ENCODE measurements around the gene MARCKSL1. TPM values are rescaled to one million over a fixed set of nuclear protein-coding genes. Genes with fewer than 3 reads are reported as not detected.

Gene MARCKSL1
- total and polyA plus RNA-seq, 7 donors, result 4.1 to 158 (median 9.7) TPM

- Histone ChIP-seq H3K27ac (no peak overlapping the region), H3K4me1 (peaks cover 0 to 24% (median 18%) of the 10 kb centered on the region in 4 donors), H3K4me3 (no peak overlapping the region), H3K9me3 (no peaks in the 10 kb centered on the region), H3K27me3 (no peaks in the 10 kb centered on the region), H3K36me3 (peaks cover 13 to 66% (median 50%) of the 10 kb centered on the region in 4 donors)
- no peak for DNase-seq
- WGBS, 2 donors, result 88 to 94% methylated on average over 12 of the region's 12 CpGs
- intact Hi-C loops (cut with DNase I), result no loop called here
- TF ChIP-seq POLR2AphosphoS5 (IDR thresholded peaks at IDR 0.05) (no peak), POLR2A (IDR thresholded peaks at IDR 0.05) (no peak), EP300 (IDR thresholded peaks at IDR 0.05) (no peak)
- TF ChIP-seq, protein P1, sequence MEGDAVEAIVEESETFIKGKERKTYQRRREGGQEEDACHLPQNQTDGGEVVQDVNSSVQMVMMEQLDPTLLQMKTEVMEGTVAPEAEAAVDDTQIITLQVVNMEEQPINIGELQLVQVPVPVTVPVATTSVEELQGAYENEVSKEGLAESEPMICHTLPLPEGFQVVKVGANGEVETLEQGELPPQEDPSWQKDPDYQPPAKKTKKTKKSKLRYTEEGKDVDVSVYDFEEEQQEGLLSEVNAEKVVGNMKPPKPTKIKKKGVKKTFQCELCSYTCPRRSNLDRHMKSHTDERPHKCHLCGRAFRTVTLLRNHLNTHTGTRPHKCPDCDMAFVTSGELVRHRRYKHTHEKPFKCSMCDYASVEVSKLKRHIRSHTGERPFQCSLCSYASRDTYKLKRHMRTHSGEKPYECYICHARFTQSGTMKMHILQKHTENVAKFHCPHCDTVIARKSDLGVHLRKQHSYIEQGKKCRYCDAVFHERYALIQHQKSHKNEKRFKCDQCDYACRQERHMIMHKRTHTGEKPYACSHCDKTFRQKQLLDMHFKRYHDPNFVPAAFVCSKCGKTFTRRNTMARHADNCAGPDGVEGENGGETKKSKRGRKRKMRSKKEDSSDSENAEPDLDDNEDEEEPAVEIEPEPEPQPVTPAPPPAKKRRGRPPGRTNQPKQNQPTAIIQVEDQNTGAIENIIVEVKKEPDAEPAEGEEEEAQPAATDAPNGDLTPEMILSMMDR (IDR thresholded peaks at IDR 0.05), result no peak
Measured at GRCh38 chr1:32331549-32331948, 4.5 kb downstream of the MARCKSL1 start.

DNA sequence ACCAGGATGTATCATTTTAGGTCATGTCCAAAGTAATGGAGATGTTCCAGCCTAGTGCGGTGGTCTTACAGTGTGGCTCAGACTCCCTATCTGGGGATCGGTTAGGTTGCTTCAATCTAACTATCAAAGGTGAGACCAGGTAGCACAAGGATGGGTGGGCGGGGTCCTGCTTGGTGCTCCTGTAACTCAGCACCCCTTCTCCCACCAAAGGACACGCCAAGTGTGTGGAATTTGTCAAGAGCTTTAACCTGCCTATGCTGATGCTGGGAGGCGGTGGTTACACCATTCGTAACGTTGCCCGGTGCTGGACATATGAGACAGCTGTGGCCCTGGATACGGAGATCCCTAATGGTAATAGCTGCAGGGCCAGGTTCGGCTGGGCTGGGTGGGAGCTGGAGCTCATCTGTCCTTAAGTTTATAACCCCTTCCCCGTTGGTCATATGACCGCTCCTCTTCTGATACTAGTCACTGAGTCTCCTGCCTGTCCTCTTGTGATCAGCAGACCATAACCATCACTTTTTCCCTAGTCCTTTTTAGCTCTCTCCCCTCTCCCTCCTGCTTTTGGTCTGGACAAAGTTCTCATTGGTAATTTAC is 5.4 kb downstream of the MARCKSL1 start:
- H3K9me3 ChIP-seq, result no peaks in the 10 kb centered on the region
- DNase-seq, result no peak
- H3K4me3 ChIP-seq, result no peak overlapping the region
- no peaks in the 10 kb centered on the region for H3K27me3 ChIP-seq
- H3K4me1 ChIP-seq, result peaks cover 0 to 15% (median 10%) of the 10 kb centered on the region in 4 donors
- 88 to 92% methylated on average over 12 of the region's 12 CpGs for WGBS, 2 donors
- H3K36me3 ChIP-seq, result peaks cover 13 to 75% (median 51%) of the 10 kb centered on the region in 4 donors
- no peak overlapping the region for H3K27ac ChIP-seq
- intact Hi-C loops (cut with DNase I), result no loop called here
- TF ChIP-seq POLR2A (IDR thresholded peaks at IDR 0.05), result no peak
- TF ChIP-seq, protein P1 (IDR thresholded peaks at IDR 0.05), result no peak
- TF ChIP-seq POLR2AphosphoS5 (IDR thresholded peaks at IDR 0.05), result no peak
- TF ChIP-seq EP300 (IDR thresholded peaks at IDR 0.05), result no peak

DNA sequence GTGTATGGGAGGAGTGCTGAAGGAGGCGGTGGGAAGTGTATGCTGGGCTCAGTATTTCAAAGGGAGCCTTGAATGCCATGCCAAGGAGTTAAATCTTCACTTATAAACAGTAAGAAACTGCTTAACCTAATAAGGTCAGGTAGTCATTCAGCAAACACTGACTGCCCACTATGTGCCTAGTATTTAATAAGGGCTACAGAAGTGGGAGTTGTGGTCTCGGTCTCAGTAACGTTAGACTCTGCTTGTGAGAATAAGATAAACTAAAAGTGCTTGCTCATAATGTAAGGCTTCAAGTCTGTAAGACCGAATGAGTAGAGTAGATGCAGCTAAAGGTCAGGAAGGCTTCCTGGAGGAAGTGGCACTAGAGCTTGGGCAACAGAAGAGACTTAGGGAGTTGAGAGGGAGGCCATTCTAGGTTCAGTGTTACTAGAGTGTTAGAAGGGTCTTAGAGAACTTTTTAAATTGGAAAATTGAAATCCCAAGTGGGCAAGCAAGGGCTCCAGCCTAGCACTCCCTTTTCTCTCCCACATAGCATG is 6.0 kb downstream of the MARCKSL1 start:
- H3K27ac ChIP-seq, result no peak overlapping the region
- H3K4me1 ChIP-seq, result peaks cover 0 to 8% (median 6%) of the 10 kb centered on the region in 4 donors
- peaks cover 13 to 81% (median 51%) of the 10 kb centered on the region in 4 donors for H3K36me3 ChIP-seq
- intact Hi-C loops (cut with DNase I), result no loop called here
- H3K27me3 ChIP-seq, result no peaks in the 10 kb centered on the region
- no peaks in the 10 kb centered on the region for H3K9me3 ChIP-seq
- WGBS, 2 donors, result 91% methylated on average over 4 of the region's 4 CpGs
- TF ChIP-seq POLR2A (IDR thresholded peaks at IDR 0.05) (no peak), EP300 (IDR thresholded peaks at IDR 0.05) (no peak), POLR2AphosphoS5 (IDR thresholded peaks at IDR 0.05) (no peak)
- TF ChIP-seq, protein P1 (IDR thresholded peaks at IDR 0.05), result no peak
- no peak for DNase-seq
- no peak overlapping the region for H3K4me3 ChIP-seq

GRCh38 chr1:32327204-32327603 is 8.8 kb downstream of the MARCKSL1 start:
- H3K27ac ChIP-seq, result no peak overlapping the region
- WGBS, 2 donors, result 97 to 98% methylated on average over 11 of the region's 11 CpGs
- TF ChIP-seq POLR2A (IDR thresholded peaks at IDR 0.05) (no peak), EP300 (IDR thresholded peaks at IDR 0.05) (no peak), POLR2AphosphoS5 (IDR thresholded peaks at IDR 0.05) (no peak)
- TF ChIP-seq, protein P1 (IDR thresholded peaks at IDR 0.05), result no peak
- no peak for DNase-seq
- intact Hi-C loops (cut with DNase I), result no loop called here
- no peaks in the 10 kb centered on the region for H3K27me3 ChIP-seq
- peaks cover 13 to 85% (median 49%) of the 10 kb centered on the region in 4 donors for H3K36me3 ChIP-seq
- no peaks in the 10 kb centered on the region for H3K9me3 ChIP-seq
- H3K4me3 ChIP-seq, result no peak overlapping the region
- no peaks in the 10 kb centered on the region for H3K4me1 ChIP-seq
